Measurements from ENCODE around the gene CUTA. TPM values are rescaled to one million over a fixed set of nuclear protein-coding genes. Genes with fewer than 3 reads are reported as not detected.
"Not testable (repeated sequence)": the region's sequence is repeated elsewhere in the genome, so short reads cannot be mapped to it uniquely, and the experiment has no call there.

CUTA gene
- total RNA-seq, 4 donors from 2014 or later = 109 to 136 (median 123) TPM

- TF ChIP-seq POLR2AphosphoS5 (IDR thresholded peaks at IDR 0.05) = no peak
- TF ChIP-seq EP300 (IDR thresholded peaks at IDR 0.05) = no peak
- TF ChIP-seq CTCF (IDR thresholded peaks at IDR 0.05) = no peak
- no peak for TF ChIP-seq POLR2A (IDR thresholded peaks at IDR 0.05; ENCODE audit: low read depth)
- H3K9me3 ChIP-seq = no peaks in the 10 kb centered on the region
- peaks cover 17 to 26% (median 20%) of the 10 kb centered on the region in 4 donors for H3K4me1 ChIP-seq
- no peak for DNase-seq (ENCODE audit: extremely low spot score)
- peak overlapping the region in 1 of 4 donors; percentile 77 for H3K27ac ChIP-seq (replicated peaks in 1 of 4)
- no peaks in the 10 kb centered on the region for H3K36me3 ChIP-seq
- no peak overlapping the region for H3K4me3 ChIP-seq
- H3K27me3 ChIP-seq = no peaks in the 10 kb centered on the region
- 74% methylated on average over 4 of the region's 4 CpGs for WGBS
- intact Hi-C loops (cut with DNase I) = no loop called here
Measured at GRCh38 chr6:33377171-33377570, 40.7 kb downstream of the CUTA start.

- no peaks in the 10 kb centered on the region for H3K9me3 ChIP-seq
- H3K27me3 ChIP-seq = no peaks in the 10 kb centered on the region
- TF ChIP-seq EP300 (IDR thresholded peaks at IDR 0.05) = no peak
- peak; percentile 35 to 53 for TF ChIP-seq POLR2AphosphoS5 (IDR thresholded peaks at IDR 0.05)
- no peak for TF ChIP-seq POLR2A (IDR thresholded peaks at IDR 0.05; ENCODE audit: low read depth)
- no peaks in the 10 kb centered on the region for H3K36me3 ChIP-seq
- peak overlapping the region; percentile 58 to 77 (median 70) for H3K27ac ChIP-seq (replicated peaks in 1 of 4)
- peak; percentile 95 for DNase-seq (ENCODE audit: extremely low spot score)
- intact Hi-C loops (cut with DNase I) = no loop called here
- H3K4me1 ChIP-seq = peaks cover 17 to 26% (median 20%) of the 10 kb centered on the region in 4 donors
- H3K4me3 ChIP-seq = peak overlapping the region in 2 of 4 donors; percentile 14 to 30
- 15% methylated on average over 9 of the region's 9 CpGs for WGBS
Measured at GRCh38 chr6:33375143-33375671, 42.7 kb downstream of the CUTA start.

GRCh38 chr6:33373960-33374910 is 43.7 kb downstream of the CUTA start:
- no peaks in the 10 kb centered on the region for H3K9me3 ChIP-seq
- H3K27ac ChIP-seq (replicated peaks in 1 of 4) = peak overlapping the region; percentile 58 to 77 (median 70)
- 69% methylated on average over 8 of the region's 8 CpGs for WGBS
- H3K4me1 ChIP-seq = peaks cover 17 to 26% (median 20%) of the 10 kb centered on the region in 4 donors
- H3K36me3 ChIP-seq = no peaks in the 10 kb centered on the region
- no peaks in the 10 kb centered on the region for H3K27me3 ChIP-seq
- H3K4me3 ChIP-seq = peak overlapping the region in 1 of 4 donors; percentile 30
- no peak for DNase-seq (ENCODE audit: extremely low spot score)
- TF ChIP-seq EP300 (IDR thresholded peaks at IDR 0.05) (no peak), POLR2AphosphoS5 (IDR thresholded peaks at IDR 0.05) (no peak), CTCF (IDR thresholded peaks at IDR 0.05) (no peak), POLR2A (IDR thresholded peaks at IDR 0.05; ENCODE audit: low read depth) (no peak)
- intact Hi-C loops (cut with DNase I) = no loop called here

GRCh38 chr6:33372526-33373123 is 45.3 kb downstream of the CUTA start:
- H3K4me3 ChIP-seq = no peak overlapping the region
- H3K9me3 ChIP-seq = no peaks in the 10 kb centered on the region
- H3K4me1 ChIP-seq = peaks cover 17 to 26% (median 20%) of the 10 kb centered on the region in 4 donors
- H3K27ac ChIP-seq (replicated peaks in 1 of 4) = no peak overlapping the region
- WGBS = 46% methylated on average over 5 of the region's 5 CpGs
- no peaks in the 10 kb centered on the region for H3K36me3 ChIP-seq
- no peak for DNase-seq (ENCODE audit: extremely low spot score)
- H3K27me3 ChIP-seq = no peaks in the 10 kb centered on the region
- intact Hi-C loops (cut with DNase I) = no loop called here
- TF ChIP-seq CTCF (IDR thresholded peaks at IDR 0.05) = no peak
- no peak for TF ChIP-seq POLR2A (IDR thresholded peaks at IDR 0.05; ENCODE audit: low read depth)
- TF ChIP-seq EP300 (IDR thresholded peaks at IDR 0.05) = no peak
- no peak for TF ChIP-seq POLR2AphosphoS5 (IDR thresholded peaks at IDR 0.05)

GRCh38 chr6:33371901-33372300 is 46.0 kb downstream of the CUTA start:
- DNase-seq (ENCODE audit: extremely low spot score); H3K27ac ChIP-seq (replicated peaks in 1 of 4); intact Hi-C loops (cut with DNase I); H3K27me3 ChIP-seq; H3K4me3 ChIP-seq; H3K36me3 ChIP-seq; H3K9me3 ChIP-seq: not testable (repeated sequence)
- peaks cover 17 to 26% (median 20%) of the 10 kb centered on the region in 4 donors for H3K4me1 ChIP-seq
- WGBS = 92% methylated on average over 8 of the region's 8 CpGs

GRCh38 chr6:33367715-33368025 is 50.2 kb downstream of the CUTA start:
- H3K36me3 ChIP-seq; H3K4me1 ChIP-seq; H3K27me3 ChIP-seq; H3K9me3 ChIP-seq; H3K27ac ChIP-seq (replicated peaks in 1 of 4); DNase-seq (ENCODE audit: extremely low spot score); H3K4me3 ChIP-seq; intact Hi-C loops (cut with DNase I): not testable (repeated sequence)
- 83% methylated on average over 4 of the region's 5 CpGs for WGBS

All from esophagus muscularis mucosa (tissue), 4 donors.